ENCODE results near the gene E2F2.

DNA sequence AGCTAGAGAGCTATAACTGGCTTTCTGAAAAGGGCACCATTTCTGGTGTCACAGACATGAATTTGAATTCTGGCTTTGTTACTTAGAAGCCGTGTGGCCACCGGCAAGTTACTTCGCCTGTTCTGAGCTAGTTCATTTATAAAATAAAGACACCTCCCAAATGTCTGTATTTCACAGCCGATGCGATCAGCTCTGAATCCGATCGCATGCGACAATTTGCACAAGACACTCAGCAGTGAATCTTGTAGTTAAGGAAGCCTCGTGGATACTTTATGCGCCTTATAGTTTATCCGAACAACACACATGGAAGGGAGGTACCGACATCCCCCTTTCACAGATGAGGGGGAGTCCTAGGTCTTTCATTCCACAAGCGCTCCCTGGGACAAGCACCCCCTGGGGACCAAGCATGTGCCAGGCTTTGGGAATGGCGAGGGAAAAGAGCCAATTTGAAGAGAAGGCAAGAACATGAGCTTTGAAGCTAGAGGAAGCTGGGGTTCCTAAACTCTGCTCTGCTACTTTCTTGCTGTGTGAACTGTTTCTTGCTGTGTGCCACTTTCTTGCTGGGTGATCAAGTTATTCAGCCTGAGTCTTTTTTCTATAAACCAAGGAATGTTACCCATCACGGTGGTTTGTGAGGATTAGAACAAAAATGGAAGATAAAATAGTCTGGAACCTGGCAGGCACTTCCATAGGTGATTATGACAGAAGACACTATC, 24.4 kb upstream of the E2F2 start:
- TF ChIP-seq, protein P1, sequence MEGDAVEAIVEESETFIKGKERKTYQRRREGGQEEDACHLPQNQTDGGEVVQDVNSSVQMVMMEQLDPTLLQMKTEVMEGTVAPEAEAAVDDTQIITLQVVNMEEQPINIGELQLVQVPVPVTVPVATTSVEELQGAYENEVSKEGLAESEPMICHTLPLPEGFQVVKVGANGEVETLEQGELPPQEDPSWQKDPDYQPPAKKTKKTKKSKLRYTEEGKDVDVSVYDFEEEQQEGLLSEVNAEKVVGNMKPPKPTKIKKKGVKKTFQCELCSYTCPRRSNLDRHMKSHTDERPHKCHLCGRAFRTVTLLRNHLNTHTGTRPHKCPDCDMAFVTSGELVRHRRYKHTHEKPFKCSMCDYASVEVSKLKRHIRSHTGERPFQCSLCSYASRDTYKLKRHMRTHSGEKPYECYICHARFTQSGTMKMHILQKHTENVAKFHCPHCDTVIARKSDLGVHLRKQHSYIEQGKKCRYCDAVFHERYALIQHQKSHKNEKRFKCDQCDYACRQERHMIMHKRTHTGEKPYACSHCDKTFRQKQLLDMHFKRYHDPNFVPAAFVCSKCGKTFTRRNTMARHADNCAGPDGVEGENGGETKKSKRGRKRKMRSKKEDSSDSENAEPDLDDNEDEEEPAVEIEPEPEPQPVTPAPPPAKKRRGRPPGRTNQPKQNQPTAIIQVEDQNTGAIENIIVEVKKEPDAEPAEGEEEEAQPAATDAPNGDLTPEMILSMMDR (IDR thresholded peaks at IDR 0.05), result no peak
- no peak for TF ChIP-seq POLR2A (IDR thresholded peaks at IDR 0.05)

Measured in thyroid gland (tissue), 4 donors.